ENCODE data around the gene GP2. TPM values are rescaled to one million over a fixed set of nuclear protein-coding genes. Genes with fewer than 3 reads are reported as not detected.

Gene GP2
- total RNA-seq, 1 donor from 2014 or later: not detected

- H3K4me3 ChIP-seq: no peak overlapping the region
- TF ChIP-seq POLR2A (IDR thresholded peaks at IDR 0.05): no peak
- TF ChIP-seq CTCF (IDR thresholded peaks at IDR 0.05): no peak
- TF ChIP-seq POLR2AphosphoS5 (IDR thresholded peaks at IDR 0.05; ENCODE audit: insufficient read depth in 1 of 2, low read depth in 1 of 2): no peak
- intact Hi-C loops (cut with DNase I): no loop called here
Measured at GRCh38 chr16:20320592-20320991, 6.7 kb downstream of the GP2 start.

DNA sequence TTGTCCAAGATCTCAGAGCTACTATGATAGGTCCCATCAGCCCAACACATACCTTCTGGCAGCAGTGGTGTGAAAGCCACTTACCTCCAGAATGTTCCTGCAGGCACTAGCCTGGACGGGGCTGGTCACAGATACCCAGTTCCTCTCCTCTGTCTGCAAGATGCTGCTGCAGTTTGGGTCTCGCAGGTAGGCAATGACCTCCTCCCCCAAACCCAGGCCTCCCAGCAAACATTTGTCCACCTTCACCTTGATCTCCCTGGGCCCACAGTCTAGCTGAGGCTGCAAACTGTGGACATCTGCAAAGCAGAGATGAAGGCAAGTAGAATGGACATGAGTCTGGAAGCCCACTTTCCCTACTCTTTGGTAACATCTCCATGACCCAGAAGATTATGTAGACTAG, 7.1 kb downstream of the GP2 start:
- intact Hi-C loops (cut with DNase I): no loop called here
- Histone ChIP-seq H3K27ac (no peak overlapping the region), H3K27me3 (no peaks in the 10 kb centered on the region), H3K9me3 (no peaks in the 10 kb centered on the region), H3K36me3 (no peaks in the 10 kb centered on the region), H3K4me1 (no peaks in the 10 kb centered on the region), H3K4me3 (no peak overlapping the region)
- no peak for TF ChIP-seq POLR2AphosphoS5 (IDR thresholded peaks at IDR 0.05; ENCODE audit: insufficient read depth in 1 of 2, low read depth in 1 of 2)
- no peak for TF ChIP-seq POLR2A (IDR thresholded peaks at IDR 0.05)
- DNase-seq (ENCODE audit: extremely low spot score in 2 of 2): no peak

More at GRCh38 chr16:20320592-20320991, 6.7 kb downstream of the GP2 start:
- Histone ChIP-seq H3K9me3 (no peaks in the 10 kb centered on the region), H3K27ac (no peak overlapping the region), H3K27me3 (no peaks in the 10 kb centered on the region), H3K36me3 (no peaks in the 10 kb centered on the region), H3K4me1 (no peaks in the 10 kb centered on the region)
- no peak for DNase-seq (ENCODE audit: extremely low spot score in 2 of 2)

GRCh38 chr16:20319406-20319805, 7.9 kb downstream of the GP2 start:
- no peaks in the 10 kb centered on the region for H3K9me3 ChIP-seq
- no peaks in the 10 kb centered on the region for H3K36me3 ChIP-seq
- TF ChIP-seq POLR2AphosphoS5 (IDR thresholded peaks at IDR 0.05; ENCODE audit: insufficient read depth in 1 of 2, low read depth in 1 of 2) (no peak), POLR2A (IDR thresholded peaks at IDR 0.05) (no peak)
- DNase-seq (ENCODE audit: extremely low spot score in 2 of 2): no peak
- no peaks in the 10 kb centered on the region for H3K4me1 ChIP-seq
- H3K4me3 ChIP-seq: no peak overlapping the region
- no peaks in the 10 kb centered on the region for H3K27me3 ChIP-seq
- H3K27ac ChIP-seq: no peak overlapping the region
- intact Hi-C loops (cut with DNase I): no loop called here

- Histone ChIP-seq H3K4me3 (no peak overlapping the region), H3K4me1 (no peaks in the 10 kb centered on the region), H3K36me3 (no peaks in the 10 kb centered on the region), H3K27me3 (no peaks in the 10 kb centered on the region), H3K9me3 (no peaks in the 10 kb centered on the region), H3K27ac (no peak overlapping the region)
- TF ChIP-seq CTCF (IDR thresholded peaks at IDR 0.05): no peak
- no peak for TF ChIP-seq POLR2A (IDR thresholded peaks at IDR 0.05)
- TF ChIP-seq POLR2AphosphoS5 (IDR thresholded peaks at IDR 0.05; ENCODE audit: insufficient read depth in 1 of 2, low read depth in 1 of 2): no peak
- DNase-seq (ENCODE audit: extremely low spot score in 2 of 2): no peak
- intact Hi-C loops (cut with DNase I): no loop called here
Measured at GRCh38 chr16:20318437-20318836, 8.9 kb downstream of the GP2 start.

GRCh38 chr16:20318006-20318405, 9.3 kb downstream of the GP2 start:
- H3K9me3 ChIP-seq: no peaks in the 10 kb centered on the region
- no peak for DNase-seq (ENCODE audit: extremely low spot score in 2 of 2)
- TF ChIP-seq POLR2AphosphoS5 (IDR thresholded peaks at IDR 0.05; ENCODE audit: insufficient read depth in 1 of 2, low read depth in 1 of 2): no peak
- no peak for TF ChIP-seq CTCF (IDR thresholded peaks at IDR 0.05)
- TF ChIP-seq POLR2A (IDR thresholded peaks at IDR 0.05): no peak
- H3K4me1 ChIP-seq: no peaks in the 10 kb centered on the region
- H3K27ac ChIP-seq: no peak overlapping the region
- intact Hi-C loops (cut with DNase I): no loop called here
- no peaks in the 10 kb centered on the region for H3K27me3 ChIP-seq
- no peak overlapping the region for H3K4me3 ChIP-seq
- H3K36me3 ChIP-seq: no peaks in the 10 kb centered on the region

- Histone ChIP-seq H3K27me3 (no peaks in the 10 kb centered on the region), H3K27ac (no peak overlapping the region), H3K4me1 (no peaks in the 10 kb centered on the region), H3K9me3 (no peaks in the 10 kb centered on the region), H3K36me3 (no peaks in the 10 kb centered on the region), H3K4me3 (no peak overlapping the region)
- intact Hi-C loops (cut with DNase I): no loop called here
- no peak for TF ChIP-seq CTCF (IDR thresholded peaks at IDR 0.05)
- TF ChIP-seq POLR2A (IDR thresholded peaks at IDR 0.05): no peak
- TF ChIP-seq POLR2AphosphoS5 (IDR thresholded peaks at IDR 0.05; ENCODE audit: insufficient read depth in 1 of 2, low read depth in 1 of 2): no peak
- DNase-seq (ENCODE audit: extremely low spot score in 2 of 2): no peak
Measured at GRCh38 chr16:20317117-20317516, 10.2 kb downstream of the GP2 start.
